Right atrium auricular region (tissue), 2 donors: ENCODE data around the gene C14orf119. TPM values are rescaled to one million over a fixed set of nuclear protein-coding genes. Genes with fewer than 3 reads are reported as not detected.
A peak's percentile ranks its signal among the peaks of the same experiment; 100 is the strongest.

Source experiments
- DNase-seq: peaks from one replicate; pipeline ENCODE4 v3.0.0-alpha.2; 2019; ENCODE audit warnings: low spot score
- H3K27ac ChIP-seq, 2 donors: fragments of 200-600 bp; sonication (generic); 1 replicate in 1 of 2; 2 replicates in 1 of 2; pipeline ENCODE4 v1.5.1; 2016 to 2019
- H3K27me3 ChIP-seq, 2 donors: fragments of 200-600 bp; sonication (generic); one replicate each; pipeline versions ENCODE4 v1.5.1 to v1.6.0; 2017 to 2019
- H3K36me3 ChIP-seq: fragments of 200-600 bp; sonication (generic); one replicate; pipeline ENCODE4 v1.5.1; 2016
- H3K4me1 ChIP-seq, 2 donors: fragments of 200-600 bp; sonication (generic); one replicate each; pipeline versions ENCODE4 v1.5.1 to v1.6.0; 2017 to 2019
- H3K4me3 ChIP-seq, 2 donors: fragments of 200-600 bp; sonication (generic); 1 replicate in 1 of 2; 2 replicates in 1 of 2; pipeline ENCODE4 v1.5.1; 2017 to 2019; ENCODE audit warnings: mild to moderate bottlenecking in 1 of 2, moderate library complexity in 1 of 2
- H3K9me3 ChIP-seq, 2 donors: fragments of 200-600 bp; sonication (generic); one replicate each; pipeline ENCODE4 v1.5.1; 2019
- CTCF ChIP-seq, 2 donors: fragments of 200-600 bp; sonication (generic); IDR thresholded peaks; one replicate each; pipeline ENCODE4 v1.5.1; 2019; ENCODE audit warnings: antibody characterized with exemption in 2 of 2
- total RNA-seq, 2 donors: library from RNA; depleted of rRNA; stranded (reverse); fragments of >200 nt; gene quantifications; one replicate each; pipeline ENCODE4 v1.1.0, GENCODE V29; 2016

The C14orf119 gene
- total RNA-seq, 2 donors from 2014 or later, result 13.5 to 23.7 TPM

- DNase-seq, result no peak
- H3K4me3 ChIP-seq, result no peak overlapping the region
- no peaks in the 10 kb centered on the region for H3K9me3 ChIP-seq
- no peak for TF ChIP-seq CTCF (IDR thresholded peaks at IDR 0.05)
- H3K36me3 ChIP-seq, result peaks cover 23% of the 10 kb centered on the region
- peak overlapping the region in 1 of 2 donors; percentile 51 for H3K27ac ChIP-seq
- H3K4me1 ChIP-seq, result peaks cover 0 to 21% of the 10 kb centered on the region in 2 donors
- no peaks in the 10 kb centered on the region for H3K27me3 ChIP-seq
Measured at GRCh38 chr14:23130871-23131270, 35.6 kb downstream of the C14orf119 start.

- Histone ChIP-seq H3K4me1 (peaks cover 0 to 24% of the 10 kb centered on the region in 2 donors), H3K36me3 (peaks cover 23% of the 10 kb centered on the region), H3K27ac (no peak overlapping the region), H3K4me3 (no peak overlapping the region), H3K9me3 (no peaks in the 10 kb centered on the region), H3K27me3 (no peaks in the 10 kb centered on the region)
- TF ChIP-seq CTCF (IDR thresholded peaks at IDR 0.05), result no peak
- no peak for DNase-seq
Measured at GRCh38 chr14:23131482-23131881, 36.2 kb downstream of the C14orf119 start.

GRCh38 chr14:23132970-23133369 is 37.7 kb downstream of the C14orf119 start:
- no peak overlapping the region for H3K4me3 ChIP-seq
- H3K27ac ChIP-seq, result no peak overlapping the region
- no peak for DNase-seq

GRCh38 chr14:23136566-23137133 is 41.3 kb downstream of the C14orf119 start:
- TF ChIP-seq CTCF (IDR thresholded peaks at IDR 0.05), result no peak
- Histone ChIP-seq H3K27me3 (no peaks in the 10 kb centered on the region), H3K36me3 (peaks cover 18% of the 10 kb centered on the region), H3K9me3 (no peaks in the 10 kb centered on the region), H3K27ac (peak overlapping the region; percentile 48 to 68), H3K4me1 (peaks cover 0 to 26% of the 10 kb centered on the region in 2 donors), H3K4me3 (no peak overlapping the region)
- no peak for DNase-seq

More at GRCh38 chr14:23132970-23133369, 37.7 kb downstream of the C14orf119 start:
- TF ChIP-seq CTCF (IDR thresholded peaks at IDR 0.05), result no peak
- Histone ChIP-seq H3K36me3 (peaks cover 15% of the 10 kb centered on the region), H3K4me1 (peaks cover 0 to 39% of the 10 kb centered on the region in 2 donors), H3K9me3 (no peaks in the 10 kb centered on the region), H3K27me3 (no peaks in the 10 kb centered on the region)

GRCh38 chr14:23137192-23137812 is 42.0 kb downstream of the C14orf119 start:
- no peak for TF ChIP-seq CTCF (IDR thresholded peaks at IDR 0.05)
- DNase-seq, result no peak
- no peaks in the 10 kb centered on the region for H3K9me3 ChIP-seq
- no peak overlapping the region for H3K4me3 ChIP-seq
- H3K27ac ChIP-seq, result peak overlapping the region; percentile 48 to 68
- H3K36me3 ChIP-seq, result peaks cover 18% of the 10 kb centered on the region
- H3K4me1 ChIP-seq, result peaks cover 0 to 32% of the 10 kb centered on the region in 2 donors
- no peaks in the 10 kb centered on the region for H3K27me3 ChIP-seq
